Fibroblast of skin of abdomen (primary cell): ENCODE data around the gene ZNF774.
"Not testable (repeated sequence)": the region's sequence is repeated elsewhere in the genome, so short reads cannot be mapped to it uniquely, and the experiment has no call there.

ENCODE experiments used
- DNase-seq: peaks from one replicate; pipeline ENCODE4 v3.0.0-alpha.2; 2013

ZNF774 gene

DNA sequence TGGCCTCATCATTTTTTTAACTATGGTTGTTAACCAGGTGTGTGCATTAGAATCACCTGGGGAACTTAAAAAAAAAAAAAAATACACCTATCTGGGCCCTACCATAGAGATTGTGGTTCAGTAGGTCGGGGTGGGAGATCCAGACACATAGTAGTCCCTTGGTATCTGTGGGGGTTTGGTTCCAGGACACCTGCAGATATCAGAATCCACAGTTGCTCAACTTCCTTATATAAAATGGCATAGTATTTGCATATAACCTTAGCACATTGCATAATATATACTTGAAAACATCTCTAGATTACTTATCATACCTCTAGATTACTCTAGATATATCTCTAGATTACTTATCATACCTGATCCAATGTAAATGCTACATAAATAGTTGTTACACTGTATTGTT is 41.0 kb downstream of the ZNF774 start:
- no peak for DNase-seq

DNA sequence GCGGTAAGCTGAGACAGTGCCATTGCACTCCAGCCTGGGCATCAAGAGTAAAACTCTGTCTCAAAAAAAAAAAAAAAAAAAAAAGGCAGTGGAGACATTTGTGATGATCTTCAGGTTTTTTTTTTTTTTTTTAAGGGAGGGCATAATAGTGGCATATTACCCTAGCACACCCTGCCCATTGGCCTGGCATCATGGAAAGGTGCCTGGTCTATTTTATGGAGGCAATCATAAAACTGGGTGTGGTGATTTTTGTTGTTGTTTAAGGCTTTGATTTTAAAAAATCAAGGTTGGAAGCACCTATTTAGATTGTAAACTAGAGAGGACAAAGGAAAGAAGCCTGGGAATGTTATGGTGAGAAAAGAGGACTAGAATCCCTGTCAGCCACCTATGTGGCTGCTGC is 42.0 kb downstream of the ZNF774 start:
- DNase-seq: no peak

DNA sequence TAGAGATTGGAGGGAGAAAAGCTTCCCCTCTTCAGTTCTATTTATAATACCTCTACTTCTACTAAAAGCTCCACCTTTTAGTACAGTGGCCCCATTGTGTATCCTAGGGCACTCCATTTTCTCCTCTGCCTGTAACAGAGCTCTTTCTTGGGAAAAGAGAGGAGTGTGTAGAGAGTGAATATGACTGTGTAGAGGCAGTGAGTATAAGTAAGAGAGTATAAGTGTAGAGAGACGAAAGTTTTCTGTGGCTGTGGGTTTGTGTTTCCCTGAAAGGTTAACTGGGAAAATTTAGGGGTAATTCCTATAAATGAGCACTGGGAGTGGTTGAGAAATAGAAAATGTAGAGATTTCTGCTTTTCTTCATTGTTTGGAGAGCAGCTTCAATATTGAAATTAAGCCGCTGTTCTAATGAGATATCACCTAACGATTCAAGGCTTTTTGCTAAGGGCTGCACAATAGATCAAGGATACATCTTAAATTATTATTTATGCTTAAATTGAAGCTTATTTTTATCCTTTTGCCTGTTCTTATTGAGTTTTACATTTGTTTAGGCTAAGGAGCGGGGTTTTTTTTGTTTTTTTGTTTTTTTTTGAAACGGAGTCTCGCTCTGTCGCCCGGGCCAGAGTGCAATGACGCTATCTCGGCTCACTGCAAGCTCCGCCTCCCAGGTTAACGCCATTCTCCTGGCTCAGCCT is 42.8 kb downstream of the ZNF774 start:
- no peak for DNase-seq

- DNase-seq: no peak
These were observed 44.2 kb downstream of the ZNF774 start for GRCh38 chr15:90396321-90396720.

- DNase-seq: no peak
These were observed 48.1 kb downstream of the ZNF774 start for GRCh38 chr15:90400005-90400758.

GRCh38 chr15:90400759-90401314 is 48.8 kb downstream of the ZNF774 start:
- DNase-seq: peak; percentile 90

- DNase-seq: no peak
These were observed 49.4 kb downstream of the ZNF774 start for GRCh38 chr15:90401495-90401894.

- DNase-seq: peak; percentile 87
These were observed 50.1 kb downstream of the ZNF774 start for GRCh38 chr15:90402223-90402622.

GRCh38 chr15:90402767-90403166 is 50.7 kb downstream of the ZNF774 start:
- DNase-seq: no peak

- no peak for DNase-seq
These were observed 53.0 kb downstream of the ZNF774 start for GRCh38 chr15:90405055-90405607.

GRCh38 chr15:90407336-90407735 is 55.3 kb downstream of the ZNF774 start:
- DNase-seq: no peak

DNA sequence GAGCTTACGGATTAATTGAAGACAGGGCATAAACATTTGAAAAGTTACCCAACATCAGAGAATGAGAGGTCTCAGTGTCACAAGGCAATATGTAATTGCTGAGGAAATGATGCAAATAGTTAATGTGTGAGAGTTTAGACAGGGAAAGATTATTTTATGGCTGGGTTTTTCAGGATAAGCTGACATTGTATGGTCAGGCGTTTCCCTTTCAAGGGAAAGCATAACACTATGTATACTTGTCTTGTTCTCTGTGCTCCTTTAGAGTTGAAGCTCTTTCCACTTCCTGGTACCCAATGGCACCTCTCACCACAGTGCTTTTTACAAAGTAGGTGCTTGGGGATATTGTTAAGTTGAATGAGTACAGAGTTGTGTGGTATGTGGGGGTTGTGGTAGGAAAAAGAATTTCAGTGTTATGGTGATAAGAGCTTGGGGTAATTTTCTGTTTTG is 55.8 kb downstream of the ZNF774 start:
- DNase-seq: peak; percentile 39

DNA sequence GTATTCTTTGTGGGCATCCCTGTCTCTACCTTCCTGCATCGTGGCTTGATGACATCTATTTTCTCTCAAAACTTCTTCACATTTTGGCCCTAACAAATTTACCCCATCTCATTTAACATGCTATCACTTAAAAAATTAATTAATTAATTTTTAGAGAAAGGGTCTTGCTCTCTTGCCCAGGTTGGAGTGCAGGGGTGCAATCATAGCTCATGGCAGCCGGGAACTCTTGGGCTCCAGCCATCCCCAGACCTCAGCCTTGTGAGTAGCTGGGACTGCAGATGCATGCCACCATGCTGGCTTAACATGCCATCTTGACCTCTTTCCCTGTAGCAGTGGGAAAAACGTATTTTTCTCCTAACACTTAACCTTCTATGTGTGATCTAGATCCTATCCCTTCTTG is 56.6 kb downstream of the ZNF774 start:
- no peak for DNase-seq

- DNase-seq: not testable (repeated sequence)
These were observed 57.5 kb downstream of the ZNF774 start for GRCh38 chr15:90409587-90409986.

- DNase-seq: not testable (repeated sequence)
These were observed 58.2 kb downstream of the ZNF774 start for GRCh38 chr15:90410316-90410715.

DNA sequence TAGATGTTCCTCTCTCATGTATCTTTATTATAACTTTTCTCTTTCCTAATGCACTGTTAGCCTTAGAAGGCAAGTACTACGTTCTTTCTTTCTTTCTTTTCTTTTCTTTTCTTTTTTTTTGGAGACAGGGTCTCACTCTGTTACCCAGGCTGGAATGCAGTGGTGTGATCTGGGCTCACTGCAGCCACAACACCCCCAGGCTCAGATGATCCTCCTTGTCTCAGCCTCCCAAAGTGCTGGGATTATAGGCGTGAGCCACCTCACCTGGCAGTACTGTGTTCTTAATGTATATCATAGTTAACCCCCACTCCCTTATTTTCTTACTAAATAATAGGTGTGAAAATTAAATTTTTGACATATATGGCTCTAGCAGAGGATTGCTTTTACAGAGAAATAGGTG is 59.1 kb downstream of the ZNF774 start:
- DNase-seq: no peak
